Progenitor cell of endocrine pancreas (in vitro differentiated cells): Measurements from ENCODE around the gene FHL2. TPM values are rescaled to one million over a fixed set of nuclear protein-coding genes. Genes with fewer than 3 reads are reported as not detected.
A peak's percentile ranks its signal among the peaks of the same experiment; 100 is the strongest.

ENCODE experiments used
- DNase-seq: peaks from one replicate; pipeline ENCODE4 v3.0.0; 2021; ENCODE audit warnings: low spot score; ENCODE audit not compliant: unreplicated experiment
- H3K27ac Mint-ChIP-seq: 2 replicates; pipeline ENCODE4 v1.8.0; 2021; ENCODE audit warnings: mild to moderate bottlenecking, moderate library complexity, mixed read lengths
- H3K27me3 Mint-ChIP-seq: 2 replicates; pipeline ENCODE4 v1.8.0; 2021; ENCODE audit warnings: mixed read lengths
- H3K36me3 Mint-ChIP-seq: 2 replicates; pipeline ENCODE4 v1.8.0; 2022; ENCODE audit warnings: mixed read lengths; ENCODE audit not compliant: insufficient read depth
- H3K4me1 Mint-ChIP-seq: 2 replicates; pipeline ENCODE4 v1.8.0; 2021; ENCODE audit warnings: low read depth, mixed read lengths
- H3K4me3 Mint-ChIP-seq: 2 replicates; pipeline ENCODE4 v1.8.0; 2021; ENCODE audit warnings: low read depth, mild to moderate bottlenecking, moderate library complexity, mixed read lengths
- H3K9me3 Mint-ChIP-seq: 2 replicates; pipeline ENCODE4 v1.8.0; 2021; ENCODE audit warnings: low read depth, mixed read lengths
- CTCF ChIP-seq: fragments of 200-600 bp; sonication (generic); IDR thresholded peaks from one replicate; pipeline ENCODE4 v1.5.0; 2021; ENCODE audit warnings: antibody characterized with exemption, mild to moderate bottlenecking; ENCODE audit not compliant: unreplicated experiment
- total RNA-seq: library from RNA; stranded (reverse); gene quantifications from 2 replicates; pipeline ENCODE4 v1.2.1, GENCODE V29; 2021

FHL2 gene
- total RNA-seq, 1 donor from 2014 or later = 2.2 TPM

GRCh38 chr2:105377871-105378270 lies 21.0 kb downstream of the FHL2 start:
- Mint-ChIP-seq H3K4me3 (no peak overlapping the region), H3K27me3 (no peaks in the 10 kb centered on the region), H3K36me3 (no peaks in the 10 kb centered on the region), H3K4me1 (peaks cover 2% of the 10 kb centered on the region), H3K9me3 (no peaks in the 10 kb centered on the region), H3K27ac (no peak overlapping the region)
- TF ChIP-seq CTCF = peak; percentile 10
- no peak for DNase-seq

GRCh38 chr2:105376789-105377240 lies 22.0 kb downstream of the FHL2 start:
- Mint-ChIP-seq H3K9me3 (no peaks in the 10 kb centered on the region), H3K4me3 (no peak overlapping the region), H3K27me3 (no peaks in the 10 kb centered on the region), H3K4me1 (peaks cover 2% of the 10 kb centered on the region), H3K36me3 (no peaks in the 10 kb centered on the region), H3K27ac (no peak overlapping the region)
- DNase-seq = no peak
- no peak for TF ChIP-seq CTCF

- Mint-ChIP-seq H3K4me1 (peaks cover 2% of the 10 kb centered on the region), H3K36me3 (no peaks in the 10 kb centered on the region), H3K4me3 (no peak overlapping the region), H3K27ac (no peak overlapping the region), H3K27me3 (no peaks in the 10 kb centered on the region), H3K9me3 (no peaks in the 10 kb centered on the region)
- TF ChIP-seq CTCF = no peak
- DNase-seq = no peak
These were observed 22.8 kb downstream of the FHL2 start for GRCh38 chr2:105376010-105376409.

- no peaks in the 10 kb centered on the region for H3K36me3 Mint-ChIP-seq
- no peak overlapping the region for H3K27ac Mint-ChIP-seq
- no peak for TF ChIP-seq CTCF
- H3K9me3 Mint-ChIP-seq = no peaks in the 10 kb centered on the region
- H3K27me3 Mint-ChIP-seq = no peaks in the 10 kb centered on the region
- no peak overlapping the region for H3K4me3 Mint-ChIP-seq
- peaks cover 2% of the 10 kb centered on the region for H3K4me1 Mint-ChIP-seq
- no peak for DNase-seq
These were observed 23.8 kb downstream of the FHL2 start for GRCh38 chr2:105375001-105375561.

- H3K27me3 Mint-ChIP-seq = no peaks in the 10 kb centered on the region
- H3K27ac Mint-ChIP-seq = peak overlapping the region; percentile 49
- no peak overlapping the region for H3K4me3 Mint-ChIP-seq
- no peaks in the 10 kb centered on the region for H3K36me3 Mint-ChIP-seq
- H3K9me3 Mint-ChIP-seq = no peaks in the 10 kb centered on the region
- no peak for TF ChIP-seq CTCF
- DNase-seq = no peak
- peaks cover 2% of the 10 kb centered on the region for H3K4me1 Mint-ChIP-seq
These were observed 24.9 kb downstream of the FHL2 start for GRCh38 chr2:105373895-105374401.
